ENCODE data around the gene CA5A.

Gene CA5A

DNA sequence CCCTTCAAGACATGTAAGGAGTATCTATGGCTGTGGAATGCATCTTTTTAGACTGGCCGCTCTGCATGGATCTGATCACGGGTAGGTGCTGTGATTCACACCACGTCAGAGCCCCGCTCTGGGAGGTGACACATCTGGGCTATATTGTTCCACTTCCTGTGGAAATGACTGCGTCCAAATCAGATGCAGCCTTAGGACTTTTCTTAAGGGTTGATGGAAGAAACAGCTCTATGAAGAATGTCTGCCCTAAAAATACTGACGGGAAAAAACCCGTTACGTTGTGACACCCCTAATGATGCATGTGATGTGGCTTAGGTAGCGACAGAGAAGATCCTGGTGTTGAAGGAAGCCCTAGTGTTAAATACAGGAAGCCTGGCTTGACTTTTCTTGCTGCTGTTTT, 27.1 kb upstream of the CA5A start:
- DNase-seq (ENCODE audit: low read depth) = peak; percentile 60

DNA sequence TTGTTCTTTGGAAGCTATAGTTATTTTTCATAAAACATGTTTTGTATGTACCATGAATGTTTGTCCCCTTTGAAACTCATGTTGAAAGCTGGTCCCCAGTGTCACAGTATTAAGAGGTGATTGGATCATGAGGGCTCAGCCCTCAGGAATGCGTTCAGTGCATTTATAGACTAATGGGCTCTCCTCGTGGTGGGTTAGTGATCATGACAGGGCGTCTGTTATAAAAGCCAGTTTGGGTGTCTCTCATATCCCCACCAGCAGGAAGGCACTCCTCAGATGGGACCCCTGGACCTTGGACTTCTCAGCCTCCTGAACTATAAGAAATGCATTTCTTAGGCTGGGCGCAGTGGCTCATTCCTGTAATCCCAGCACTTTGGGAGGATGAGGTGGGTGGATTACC, 25.3 kb upstream of the CA5A start:
- no peak for DNase-seq (ENCODE audit: low read depth)

DNA sequence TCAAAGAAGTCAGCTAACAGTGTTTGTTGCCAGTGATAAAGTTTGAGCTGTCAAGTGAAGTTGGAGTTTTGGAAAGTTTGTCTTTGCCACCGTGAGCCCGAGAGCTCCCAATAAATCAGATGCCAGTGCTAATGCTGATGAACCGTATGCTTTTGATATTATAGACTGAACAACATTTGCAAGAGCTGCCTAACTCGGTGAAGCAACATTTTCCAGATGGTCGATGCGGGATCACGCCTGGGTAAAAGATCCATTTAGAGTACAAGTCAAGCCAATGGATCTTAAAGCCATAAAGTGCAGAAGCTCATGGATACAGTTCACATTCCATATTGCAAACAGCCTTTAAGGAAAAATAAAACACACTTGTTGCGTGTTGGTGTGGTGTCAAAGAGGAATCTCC, 24.5 kb upstream of the CA5A start:
- no peak for DNase-seq (ENCODE audit: low read depth)

DNA sequence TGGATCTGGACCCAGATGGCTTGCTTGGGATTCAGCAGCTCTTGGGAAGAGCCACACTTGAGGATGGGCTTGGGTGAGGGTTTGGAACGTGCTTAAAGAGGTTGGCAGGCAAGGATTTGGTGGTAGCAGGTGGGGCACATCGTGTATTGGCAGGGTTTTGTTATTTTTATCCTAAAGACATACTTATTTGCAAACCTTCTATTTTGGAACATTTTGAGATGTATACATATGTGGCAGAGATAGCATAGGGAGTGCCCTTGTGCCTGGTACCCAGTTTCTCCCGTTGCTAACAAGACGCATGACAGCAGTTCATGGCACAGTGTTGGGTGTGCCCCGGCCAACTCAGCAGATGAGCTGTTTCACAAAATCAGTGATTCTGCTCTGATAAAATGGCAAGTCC, 24.0 kb upstream of the CA5A start:
- no peak for DNase-seq (ENCODE audit: low read depth)

DNA sequence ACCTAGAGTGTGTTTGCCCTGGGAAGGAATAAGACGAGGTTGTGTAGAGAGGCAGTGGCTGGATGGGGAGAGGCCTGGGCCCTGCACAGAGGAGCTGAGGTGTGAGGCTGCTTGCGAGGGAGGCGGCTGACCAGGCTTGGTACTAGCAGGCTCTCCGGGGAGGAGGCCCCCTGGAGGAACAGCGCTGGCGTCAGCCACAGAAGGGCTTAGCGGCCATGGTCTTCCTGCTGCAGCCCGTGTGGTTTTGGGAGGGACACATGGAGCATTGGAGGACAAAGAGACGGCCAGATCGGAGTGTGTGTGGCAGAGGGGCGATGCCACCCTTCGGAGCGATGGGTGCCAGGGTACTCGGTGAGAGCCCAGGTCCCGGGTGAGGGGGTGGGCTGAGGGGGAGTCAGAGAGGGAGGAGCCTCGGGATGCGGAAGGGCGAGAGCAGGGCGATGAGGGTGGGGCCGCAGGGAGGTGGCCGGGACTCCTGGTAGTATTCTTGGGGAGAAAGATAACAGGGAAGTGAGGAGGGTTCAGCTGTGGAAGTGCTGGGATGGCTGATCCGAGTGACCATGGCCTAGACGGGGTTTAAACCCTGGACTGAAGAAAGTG, 23.2 kb upstream of the CA5A start:
- no peak for DNase-seq (ENCODE audit: low read depth)

DNA sequence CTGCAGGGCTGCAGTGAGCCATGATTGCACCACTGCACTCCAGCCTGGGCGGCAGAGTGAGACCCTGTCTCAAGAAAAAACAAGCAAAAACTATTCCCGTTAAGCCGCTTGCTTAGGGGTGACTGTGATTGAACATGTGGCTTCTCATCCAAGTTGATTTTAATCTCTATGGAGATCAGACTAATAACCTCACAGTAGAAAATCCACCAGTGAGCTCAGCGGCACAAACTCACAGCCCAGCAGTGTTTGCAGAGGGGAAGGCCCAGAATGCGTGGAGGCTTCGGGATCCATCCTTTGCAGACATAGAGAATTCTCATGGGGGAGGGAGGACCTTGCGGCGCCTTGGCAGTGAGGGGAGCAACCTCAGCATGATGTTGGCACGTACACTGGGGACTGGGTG, 22.3 kb upstream of the CA5A start:
- no peak for DNase-seq (ENCODE audit: low read depth)

DNA sequence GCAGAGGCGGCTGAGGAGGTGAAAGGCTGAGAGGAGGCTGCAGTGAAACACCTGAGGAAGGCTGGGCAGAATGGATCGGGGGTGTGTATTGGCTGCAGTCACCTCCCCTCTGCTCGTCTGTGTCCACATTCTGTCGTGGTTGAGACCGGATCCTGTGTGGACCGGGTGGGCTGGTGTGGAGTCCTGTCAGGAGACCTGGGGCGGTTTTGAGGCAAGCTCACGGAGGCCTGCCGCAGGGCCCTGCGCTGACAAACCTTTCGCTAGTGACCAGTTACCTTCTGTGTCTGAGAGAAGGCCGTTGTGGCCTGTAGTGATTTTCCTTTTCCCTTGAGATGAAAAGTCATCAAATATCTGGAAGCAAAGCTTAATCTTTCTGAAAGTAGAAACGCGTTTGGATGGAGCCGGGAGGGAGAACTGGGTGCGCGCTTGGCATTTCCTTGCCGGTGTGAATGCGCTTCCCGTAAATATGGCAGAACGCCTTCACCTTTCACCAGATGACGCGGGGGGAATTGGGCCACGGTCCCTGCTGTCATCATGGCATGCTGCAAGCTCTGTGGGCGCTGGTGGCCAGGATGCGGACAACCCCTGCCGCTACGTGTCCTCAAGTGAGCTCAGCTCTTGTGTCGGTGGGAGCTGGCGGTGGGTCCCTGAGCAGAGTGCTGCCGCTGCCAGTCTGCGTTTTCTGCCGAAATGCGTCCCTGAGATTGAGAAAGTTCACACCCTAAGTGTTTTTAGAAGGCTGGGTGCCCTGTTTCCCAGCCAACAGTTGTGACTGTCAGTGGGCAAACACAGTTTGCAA, 21.2 kb upstream of the CA5A start:
- DNase-seq (ENCODE audit: low read depth) = no peak

DNA sequence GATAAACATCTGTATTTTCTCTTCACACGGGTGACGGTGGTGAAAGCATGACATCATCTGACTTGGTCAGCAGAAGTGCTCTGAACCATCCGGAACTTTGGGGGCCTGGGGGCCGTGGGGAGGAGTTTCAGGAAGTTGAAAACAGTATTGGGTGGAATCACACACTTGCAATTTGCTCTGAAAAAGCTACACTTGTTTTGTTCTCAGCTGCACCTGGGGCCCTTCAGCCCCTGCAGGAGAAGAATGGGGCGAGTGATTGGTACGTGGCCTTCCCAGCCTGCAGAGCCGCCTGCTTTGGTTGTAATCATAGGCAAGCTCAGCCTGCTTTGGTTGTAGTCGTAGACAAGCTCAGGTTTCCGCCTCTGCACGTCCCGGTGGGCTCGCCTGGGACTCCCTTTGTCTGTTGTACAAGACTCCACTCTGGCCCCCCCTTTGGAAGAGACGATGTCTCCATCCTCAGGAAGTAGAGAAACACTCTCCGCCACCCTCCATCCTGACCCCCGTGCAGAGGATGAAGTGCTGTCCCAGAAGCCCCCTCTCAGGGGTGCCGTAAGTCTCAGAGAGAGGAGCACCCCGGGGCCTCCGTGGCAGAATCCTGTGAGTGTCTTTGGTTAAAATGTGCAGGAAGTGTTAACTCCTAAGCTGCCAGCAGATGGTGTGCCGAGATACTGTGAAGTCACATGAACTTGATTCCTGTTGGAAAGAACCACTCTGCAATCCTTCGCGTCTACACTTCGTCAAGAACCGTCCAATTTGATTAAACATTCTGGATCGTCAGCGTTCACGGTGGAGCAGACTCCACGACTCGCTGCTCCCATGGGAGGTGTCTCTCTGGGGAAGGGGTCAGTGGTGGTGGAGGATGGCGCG, 20.3 kb upstream of the CA5A start:
- peak; percentile 55 for DNase-seq (ENCODE audit: low read depth)

DNA sequence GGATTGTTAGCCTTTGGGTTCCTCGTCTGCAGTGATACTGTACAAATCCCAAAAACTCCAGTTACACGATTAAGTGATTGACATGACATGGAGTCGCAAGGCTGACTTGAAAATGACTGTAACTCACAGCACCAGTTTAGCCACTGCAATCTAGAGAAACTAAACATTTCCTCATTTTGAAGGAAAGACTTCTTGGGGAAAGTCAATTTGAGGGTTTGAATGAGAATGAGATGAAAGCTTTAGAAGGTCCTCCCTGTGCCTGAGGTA, 19.7 kb upstream of the CA5A start:
- no peak for DNase-seq (ENCODE audit: low read depth)

DNA sequence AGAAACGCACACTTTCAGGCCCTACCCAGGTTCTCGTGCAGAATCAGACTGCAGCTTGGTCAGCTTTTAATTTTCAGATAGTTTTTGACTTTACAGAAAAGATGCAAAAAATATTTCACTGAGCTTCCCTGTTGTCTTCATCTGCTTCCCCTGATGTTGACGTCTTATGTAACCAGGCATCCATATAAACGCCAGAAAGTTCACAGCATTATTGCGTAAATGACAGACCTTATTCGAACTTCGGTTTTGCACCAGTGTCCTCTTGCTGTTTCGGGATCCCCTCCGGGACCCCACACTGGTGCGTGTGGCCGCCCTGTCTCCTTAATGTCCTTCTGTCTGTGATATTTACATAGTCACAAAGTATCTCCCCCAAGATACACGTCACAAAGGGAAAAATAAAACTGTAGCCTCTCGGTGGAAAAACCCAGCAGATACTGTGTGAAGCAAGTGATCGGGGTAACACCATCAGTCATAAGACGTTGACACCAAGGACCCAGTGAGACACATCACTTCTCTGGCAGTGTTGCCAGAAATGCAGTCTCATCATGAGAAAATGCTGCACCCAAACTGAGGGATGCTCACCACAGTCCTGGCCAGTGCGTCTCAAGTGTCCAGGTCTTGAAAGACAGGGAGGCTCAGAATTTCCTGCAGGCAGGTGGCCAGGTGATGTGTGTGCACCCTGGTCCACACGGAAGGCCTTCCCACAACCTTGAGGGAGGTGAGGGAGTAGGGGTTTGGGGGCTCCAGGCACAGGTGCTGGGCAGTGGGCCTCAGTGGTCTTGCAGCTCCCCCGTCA, 19.2 kb upstream of the CA5A start:
- no peak for DNase-seq (ENCODE audit: low read depth)

DNA sequence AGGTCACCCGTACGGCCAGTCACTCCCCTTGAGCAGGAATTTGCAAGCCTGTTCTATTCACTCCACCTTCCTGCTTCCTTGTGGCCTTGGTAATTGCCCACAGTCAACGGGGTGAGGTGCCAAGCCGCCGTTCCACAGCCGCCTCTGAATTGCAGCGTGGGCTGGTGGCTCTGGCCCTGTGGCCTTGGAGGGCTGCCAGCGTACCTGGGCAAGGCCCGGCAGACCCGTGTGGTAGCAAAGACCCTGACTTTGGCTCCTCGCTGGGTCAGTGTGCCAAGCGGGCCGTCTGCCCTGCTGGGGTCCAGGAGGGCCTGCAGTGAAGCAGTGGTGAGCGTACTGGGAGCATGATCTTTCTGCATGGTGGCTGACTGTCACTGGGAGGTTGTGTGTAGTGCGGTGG, 18.5 kb upstream of the CA5A start:
- DNase-seq (ENCODE audit: low read depth) = no peak

DNA sequence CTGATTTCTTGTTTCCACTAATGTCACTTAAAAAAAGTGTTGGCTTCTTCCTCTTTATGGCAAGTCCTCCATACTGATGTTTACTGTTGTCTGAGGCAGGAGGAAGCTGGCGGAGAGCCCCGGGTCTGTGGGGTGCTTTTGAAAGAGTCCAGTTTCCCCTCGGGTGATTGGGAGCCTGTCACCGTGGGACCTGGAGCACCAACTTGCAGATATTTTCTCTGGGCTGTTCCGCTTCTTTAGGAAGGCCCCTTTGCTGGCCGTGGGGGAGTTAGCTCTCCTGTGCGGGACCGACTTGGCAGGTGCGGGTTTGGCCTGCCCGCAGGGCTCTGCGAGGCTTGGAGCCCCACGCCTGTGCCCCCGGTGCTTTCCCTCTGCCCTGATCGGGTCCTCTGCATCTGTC, 18.0 kb upstream of the CA5A start:
- DNase-seq (ENCODE audit: low read depth) = no peak

DNA sequence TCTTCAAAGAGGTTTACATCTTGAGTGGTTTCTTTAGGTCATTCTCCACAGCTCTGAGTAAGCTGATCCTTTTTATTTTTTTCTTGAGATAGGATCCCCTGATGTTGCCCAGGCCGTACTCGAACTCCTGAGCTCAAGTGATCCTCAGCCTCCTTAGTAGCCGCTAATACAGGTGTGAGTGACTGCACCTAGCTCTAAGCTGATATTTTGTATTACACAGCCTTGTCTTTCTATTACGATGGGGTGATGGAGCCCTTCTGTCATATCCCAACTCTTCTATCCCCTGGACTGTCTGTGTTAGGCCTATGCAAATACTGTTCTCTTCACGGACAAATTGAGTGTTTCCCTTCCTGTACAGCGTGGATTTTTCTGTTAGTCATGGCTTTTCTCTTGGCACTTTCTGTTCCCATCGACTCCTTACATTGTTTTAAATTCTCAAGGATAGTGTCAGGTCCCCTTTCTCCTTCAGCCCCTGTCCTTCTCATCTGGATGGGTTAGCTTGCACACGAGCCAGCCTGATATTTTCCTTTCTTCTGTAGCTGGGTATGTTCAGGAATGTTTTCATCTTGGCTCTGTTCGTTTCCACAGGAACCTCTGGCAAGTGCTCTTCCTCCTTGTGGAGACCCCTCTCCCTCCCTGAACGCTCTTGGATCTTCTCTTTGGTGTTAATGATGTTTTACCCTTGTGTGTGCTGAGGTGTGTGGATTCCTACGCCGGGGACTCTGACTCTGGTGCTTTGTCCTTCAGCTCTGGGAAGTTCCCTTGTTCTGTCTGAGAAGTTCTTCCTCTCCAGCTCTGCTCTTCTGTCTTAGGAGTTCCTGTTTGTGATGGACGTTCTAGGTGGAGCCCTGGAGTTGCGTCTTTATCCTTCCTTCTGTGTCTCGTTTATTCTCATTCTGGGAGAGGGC, 17.2 kb upstream of the CA5A start:
- DNase-seq (ENCODE audit: low read depth) = no peak

DNA sequence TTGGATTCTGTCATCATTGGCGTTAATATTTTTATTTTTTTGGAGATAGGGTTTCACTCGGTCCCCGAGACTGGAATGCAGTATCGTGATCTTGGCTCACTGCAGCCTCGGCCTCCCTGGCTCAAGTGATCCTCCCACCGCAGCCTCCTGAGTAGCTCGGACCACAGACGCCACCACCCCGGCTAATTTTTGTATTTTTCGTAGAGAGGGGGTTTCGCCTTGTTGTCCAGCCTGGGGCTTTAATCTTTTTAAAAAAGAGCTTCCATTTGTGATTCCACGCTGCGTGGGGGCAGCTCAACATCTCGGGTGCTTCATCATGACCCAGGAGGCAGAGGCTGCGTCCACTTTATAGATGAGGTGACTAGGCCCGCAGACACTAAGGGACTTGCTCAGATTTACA, 16.4 kb upstream of the CA5A start:
- DNase-seq (ENCODE audit: low read depth) = no peak

DNA sequence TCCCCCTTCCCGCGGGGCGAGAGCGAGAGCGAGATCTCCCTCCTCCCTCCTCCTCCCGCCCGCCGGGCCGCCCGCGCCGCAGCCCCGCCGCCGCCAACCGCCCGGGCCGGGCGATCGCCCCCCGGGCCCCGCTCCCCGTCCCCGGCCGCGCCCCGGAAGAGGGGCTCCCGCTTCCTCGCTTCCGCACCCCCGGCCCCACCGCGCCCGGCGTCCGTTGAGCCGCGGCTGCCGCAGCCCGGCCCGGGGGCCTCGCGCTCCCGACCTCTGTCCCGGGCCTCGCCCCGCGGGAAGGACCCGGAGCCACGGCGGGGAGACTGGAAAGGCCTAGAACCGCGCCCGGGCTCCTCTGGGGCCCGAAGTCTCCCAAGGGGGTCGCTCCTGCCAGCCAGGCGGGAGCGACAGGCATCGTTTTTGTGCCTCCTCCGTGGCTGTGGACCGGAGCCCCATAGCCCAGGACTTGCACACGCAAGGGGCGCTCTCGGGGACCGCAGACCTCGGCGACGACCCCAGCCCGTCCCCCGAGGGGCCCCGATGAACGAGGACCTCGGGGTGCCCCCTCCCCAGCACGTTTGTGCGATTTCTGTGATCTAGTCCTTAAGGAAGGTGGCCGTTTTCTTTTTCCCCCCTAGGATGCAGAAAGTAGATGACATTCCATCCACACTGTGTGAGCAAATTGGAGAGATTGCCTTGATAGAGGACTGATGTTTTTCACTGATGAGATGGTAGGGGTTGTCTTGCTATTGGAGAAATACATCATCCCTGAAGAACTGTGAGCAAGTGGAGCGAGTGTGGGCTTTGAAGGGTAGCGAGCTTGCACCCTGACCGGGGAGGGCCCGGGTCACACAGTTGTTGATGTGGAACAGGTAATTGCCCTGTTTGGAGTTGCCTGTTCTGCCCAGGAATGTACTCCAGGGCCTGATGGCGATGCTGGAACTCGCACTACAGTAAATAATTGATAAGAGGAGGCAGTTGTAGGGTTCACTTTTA, 15.5 kb upstream of the CA5A start:
- no peak for DNase-seq (ENCODE audit: low read depth)

DNA sequence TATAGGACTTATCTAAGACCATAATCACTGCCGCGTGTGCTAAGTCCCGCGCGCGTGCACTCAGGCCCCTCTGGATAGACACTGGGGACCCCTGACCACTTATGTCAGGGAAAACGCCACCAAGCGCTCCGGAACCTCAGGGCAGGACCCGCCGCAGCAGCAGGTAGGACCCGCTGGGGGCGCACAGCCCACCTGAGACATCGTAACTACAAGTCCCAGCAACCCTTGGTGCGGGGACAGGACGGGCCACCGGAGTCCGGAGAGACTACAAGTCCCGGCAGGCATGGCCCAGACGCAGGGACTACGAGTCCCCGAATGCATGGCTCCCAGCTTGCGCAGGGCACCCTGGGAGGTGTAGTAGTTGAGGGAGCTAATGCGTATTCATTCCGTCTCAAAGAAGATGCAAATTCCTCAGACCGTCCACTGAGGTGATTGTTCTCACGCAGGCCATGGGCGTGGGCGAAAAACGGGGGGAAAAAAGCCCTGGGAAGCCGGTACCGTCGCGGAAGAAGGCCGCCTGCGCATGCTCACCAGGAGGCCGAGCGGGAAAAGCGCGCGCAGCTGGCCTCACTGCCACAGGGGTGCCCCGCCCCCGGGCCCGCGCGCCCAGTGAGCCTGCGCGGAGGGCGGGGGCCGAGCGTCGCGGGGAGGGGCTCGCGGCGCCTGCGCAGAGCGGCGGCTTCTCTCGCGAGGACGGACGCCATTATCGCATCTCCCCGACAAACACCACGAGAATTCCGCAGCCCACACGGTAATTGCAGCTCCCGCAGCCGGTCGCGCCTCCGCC, 14.6 kb upstream of the CA5A start, which contains the start of gene BANP:
TSS of gene BANP (plus strand) at position 670 of the 787 bp plus-strand sequence. CDS start 23,682 bp downstream, outside the sequence.
- DNase-seq (ENCODE audit: low read depth) = peak; percentile 93

DNA sequence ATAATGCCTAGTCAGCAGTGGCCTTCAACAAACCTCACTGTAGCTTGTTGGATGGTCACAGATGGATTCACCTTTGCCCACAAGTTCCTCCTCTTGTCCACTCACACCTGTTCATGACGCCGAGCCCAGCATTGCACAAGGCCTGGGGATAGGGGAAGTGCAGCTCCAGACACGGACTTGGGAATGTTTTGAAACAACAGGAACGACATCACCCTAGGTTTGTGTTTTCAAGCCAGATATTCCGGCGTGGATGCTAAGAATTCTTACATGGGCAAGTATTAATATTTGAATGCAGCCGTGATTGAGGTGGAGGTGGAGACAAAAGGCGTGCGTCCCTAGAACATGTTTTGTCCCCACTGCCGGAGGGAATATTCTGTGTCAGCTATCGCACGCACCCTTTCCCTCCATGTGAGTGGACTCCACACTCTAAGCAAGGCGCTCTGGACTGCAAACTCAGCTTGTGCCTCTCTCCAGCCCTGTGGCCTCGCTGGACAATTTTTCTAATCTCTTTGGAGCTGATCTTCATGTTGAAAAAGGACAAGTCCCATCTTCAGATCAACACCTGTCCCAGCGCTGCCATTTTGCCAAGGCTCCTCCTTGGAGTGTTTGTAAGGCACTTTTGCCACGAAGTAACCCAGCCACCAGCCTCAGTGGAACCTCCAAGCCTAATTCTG, 12.9 kb upstream of the CA5A start:
- no peak for DNase-seq (ENCODE audit: low read depth)

DNA sequence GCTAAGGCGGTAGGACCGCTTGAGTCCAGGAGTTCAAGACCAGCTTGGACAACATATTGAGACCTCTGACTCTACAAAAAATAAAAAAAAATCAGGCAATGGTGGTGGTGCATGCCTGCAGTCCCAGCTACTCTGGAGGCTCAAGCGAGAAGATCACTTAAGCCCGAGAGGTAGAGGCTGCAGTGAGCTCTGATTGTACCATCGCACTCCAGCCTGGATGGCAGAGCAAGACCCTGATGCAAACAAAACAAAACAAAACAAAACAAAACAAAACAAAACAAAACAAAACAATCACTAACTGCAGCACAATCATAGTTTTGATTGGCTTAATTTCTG, 12.4 kb upstream of the CA5A start:
- DNase-seq (ENCODE audit: low read depth) = no peak

DNA sequence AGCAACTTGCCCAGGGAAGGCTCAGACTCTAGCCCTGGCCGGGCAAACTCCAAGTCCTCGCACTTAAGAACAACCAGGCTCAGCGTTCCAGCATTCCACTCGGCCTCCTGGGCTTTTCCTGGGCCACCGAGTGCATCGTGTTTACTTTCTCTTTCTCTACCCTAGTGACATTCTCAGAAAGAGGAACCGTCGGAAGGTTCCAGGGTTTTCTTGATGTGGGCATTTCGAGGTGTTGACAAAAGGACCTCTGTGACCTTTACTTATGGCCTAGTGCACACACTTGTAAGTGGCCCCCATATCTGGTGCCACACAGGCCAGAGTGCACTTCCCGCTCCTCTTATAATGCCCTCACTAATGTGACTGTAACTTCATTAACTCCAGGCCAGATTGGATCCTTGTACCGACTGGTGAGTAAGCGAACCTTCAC, 11.8 kb upstream of the CA5A start:
- no peak for DNase-seq (ENCODE audit: low read depth)

Measured in stimulated activated CD8-positive, alpha-beta memory T cell treated with anti-CD3 and anti-CD28 coated beads, Interleukin-12 subunit alpha, Interleukin-12 subunit beta, amount 100 ng/mL, for 4 hours (primary cell).